SK-N-SH treated with all-trans-retinoic acid at 6 μM for 48 hours (cell line): Measurements from ENCODE around the gene C22orf15.

Source experiments
- ATAC-seq: fragments of 200-7000 bp; cut with Tn5 transposase; 3 replicates; pipeline ENCODE4 v1.9.1; 2020; ENCODE audit warnings: mild to moderate bottlenecking, moderate library complexity
- ARNTL ChIP-seq: fragments of 450-650 bp; formaldehyde crosslinking; IDR thresholded peaks from 2 replicates; pipeline ENCODE4 v1.5.0; 2020; ENCODE audit warnings: low read depth, mild to moderate bottlenecking, moderate library complexity, borderline replicate concordance
- BACH2 ChIP-seq: fragments of 250-450 bp; sonication (Bioruptor Pico); IDR thresholded peaks from 2 replicates; pipeline ENCODE4 v1.9.0; 2021; ENCODE audit warnings: mild to moderate bottlenecking, borderline replicate concordance
- CSDC2 ChIP-seq: fragments of 250-450 bp; sonication (Bioruptor Pico); IDR thresholded peaks from 2 replicates; pipeline ENCODE4 v1.5.0; 2020; ENCODE audit warnings: mild to moderate bottlenecking, moderate library complexity
- ESRRG ChIP-seq: fragments of 250-450 bp; sonication (Bioruptor Pico); IDR thresholded peaks from 2 replicates; pipeline ENCODE4 v1.6.1; 2021; ENCODE audit warnings: mild to moderate bottlenecking
- GLIS3 ChIP-seq: fragments of 250-450 bp; sonication (Bioruptor Pico); IDR thresholded peaks from 2 replicates; pipeline ENCODE4 v1.5.0; 2020; ENCODE audit warnings: mild to moderate bottlenecking, moderate library complexity
- ISL1 ChIP-seq: fragments of 250-450 bp; sonication (Bioruptor Pico); IDR thresholded peaks from 2 replicates; pipeline ENCODE4 v2.1.2; 2022; ENCODE audit warnings: mild to moderate bottlenecking, moderate library complexity
- OSR1 ChIP-seq: fragments of 250-450 bp; sonication (Bioruptor Pico); IDR thresholded peaks from 2 replicates; pipeline ENCODE4 v1.8.0; 2022; ENCODE audit warnings: moderate library complexity, mild to moderate bottlenecking, inconsistent platforms
- PPARA ChIP-seq: fragments of 250-450 bp; sonication (Bioruptor Pico); IDR thresholded peaks from 2 replicates; pipeline ENCODE4 v1.5.0; 2020; ENCODE audit warnings: mild to moderate bottlenecking, borderline replicate concordance
- RARB ChIP-seq: fragments of 250-450 bp; sonication (Bioruptor Pico); IDR thresholded peaks from 2 replicates; pipeline ENCODE4 v1.8.0; 2021; ENCODE audit warnings: mild to moderate bottlenecking, moderate library complexity
- SNAI2 ChIP-seq: fragments of 250-450 bp; sonication (Bioruptor Pico); IDR thresholded peaks from 2 replicates; pipeline ENCODE4 v1.5.0; 2020; ENCODE audit warnings: mild to moderate bottlenecking, moderate library complexity
- TCF4 ChIP-seq: fragments of 250-450 bp; sonication (Bioruptor Pico); IDR thresholded peaks from 2 replicates; pipeline ENCODE4 v1.8.0; 2021; ENCODE audit warnings: mild to moderate bottlenecking, moderate library complexity, borderline replicate concordance
- TOX ChIP-seq: fragments of 250-450 bp; sonication (Bioruptor Pico); IDR thresholded peaks from 2 replicates; pipeline ENCODE4 v1.8.0; 2021; ENCODE audit warnings: mild to moderate bottlenecking, moderate library complexity, borderline replicate concordance
- ZC3H10 ChIP-seq: fragments of 250-450 bp; sonication (Bioruptor Pico); IDR thresholded peaks from 2 replicates; pipeline ENCODE4 v1.5.1; 2021; ENCODE audit warnings: mild to moderate bottlenecking, moderate library complexity
- ZFP3 ChIP-seq: fragments of 250-450 bp; sonication (Bioruptor Pico); IDR thresholded peaks from 2 replicates; pipeline ENCODE4 v1.5.0; 2020; ENCODE audit warnings: mild to moderate bottlenecking, moderate library complexity
- ZFP30 ChIP-seq: fragments of 450-650 bp; formaldehyde crosslinking; IDR thresholded peaks from 2 replicates; pipeline ENCODE4 v1.5.0; 2022; ENCODE audit warnings: mild to moderate bottlenecking, moderate library complexity
- ZNF565 ChIP-seq: fragments of 450-650 bp; formaldehyde crosslinking; conservative IDR thresholded peaks from 2 replicates; pipeline ENCODE4 v1.5.0; 2020; ENCODE audit warnings: low read depth, mild to moderate bottlenecking, moderate library complexity
- ZNF70 ChIP-seq: fragments of 450-650 bp; formaldehyde crosslinking; IDR thresholded peaks from 2 replicates; pipeline ENCODE4 v1.5.0; 2020; ENCODE audit warnings: mild to moderate bottlenecking, moderate library complexity
- ZNF8 ChIP-seq: fragments of 450-650 bp; formaldehyde crosslinking; IDR thresholded peaks from 2 replicates; pipeline ENCODE4 v1.5.0; 2020; ENCODE audit warnings: mild to moderate bottlenecking, moderate library complexity
- TF ChIP-seq, protein P1 (sequence below): fragments of 250-450 bp; sonication (Bioruptor Pico); IDR thresholded peaks from 2 replicates; pipeline ENCODE4 v1.5.0; 2020; ENCODE audit warnings: mild to moderate bottlenecking, moderate library complexity
- TF ChIP-seq, protein P2 (sequence below): fragments of 250-450 bp; sonication (Bioruptor Pico); IDR thresholded peaks from 2 replicates; pipeline ENCODE4 v1.5.1; 2021; ENCODE audit warnings: mild to moderate bottlenecking, moderate library complexity
- TF ChIP-seq, protein P3 (sequence below): fragments of 250-450 bp; sonication (Bioruptor Pico); IDR thresholded peaks from 2 replicates; pipeline ENCODE4 v1.8.0; 2021; ENCODE audit warnings: low read depth, mild to moderate bottlenecking, moderate library complexity, borderline replicate concordance
- TF ChIP-seq, protein P4 (sequence below): fragments of 250-450 bp; sonication (Bioruptor Pico); IDR thresholded peaks from 2 replicates; pipeline ENCODE4 v1.5.1; 2020; ENCODE audit warnings: low read depth, mild to moderate bottlenecking, moderate library complexity

Gene C22orf15

DNA sequence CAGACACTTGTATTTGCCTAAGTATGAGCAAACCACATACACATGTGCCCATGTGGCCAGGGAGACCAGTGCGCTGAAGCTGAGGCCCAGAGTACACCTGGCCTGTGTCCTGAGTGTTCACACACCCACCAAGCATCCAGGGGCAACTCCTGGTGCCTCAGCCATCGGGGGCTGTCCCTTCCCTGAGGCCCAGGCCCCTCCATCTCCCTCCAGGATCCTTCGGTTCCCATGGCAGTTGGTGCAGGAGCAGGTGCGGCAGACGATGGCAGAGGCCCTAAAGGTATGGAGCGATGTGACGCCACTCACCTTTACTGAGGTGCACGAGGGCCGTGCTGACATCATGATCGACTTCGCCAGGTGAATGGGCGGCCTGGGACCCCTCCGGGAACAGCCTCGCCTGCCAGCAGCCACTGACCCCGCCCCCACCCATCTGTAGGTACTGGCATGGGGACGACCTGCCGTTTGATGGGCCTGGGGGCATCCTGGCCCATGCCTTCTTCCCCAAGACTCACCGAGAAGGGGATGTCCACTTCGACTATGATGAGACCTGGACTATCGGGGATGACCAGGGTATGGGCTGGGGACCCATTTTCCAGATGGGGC lies 17.5 kb downstream of the C22orf15 start:
- no peak for ATAC-seq
- TF ChIP-seq, protein P1, sequence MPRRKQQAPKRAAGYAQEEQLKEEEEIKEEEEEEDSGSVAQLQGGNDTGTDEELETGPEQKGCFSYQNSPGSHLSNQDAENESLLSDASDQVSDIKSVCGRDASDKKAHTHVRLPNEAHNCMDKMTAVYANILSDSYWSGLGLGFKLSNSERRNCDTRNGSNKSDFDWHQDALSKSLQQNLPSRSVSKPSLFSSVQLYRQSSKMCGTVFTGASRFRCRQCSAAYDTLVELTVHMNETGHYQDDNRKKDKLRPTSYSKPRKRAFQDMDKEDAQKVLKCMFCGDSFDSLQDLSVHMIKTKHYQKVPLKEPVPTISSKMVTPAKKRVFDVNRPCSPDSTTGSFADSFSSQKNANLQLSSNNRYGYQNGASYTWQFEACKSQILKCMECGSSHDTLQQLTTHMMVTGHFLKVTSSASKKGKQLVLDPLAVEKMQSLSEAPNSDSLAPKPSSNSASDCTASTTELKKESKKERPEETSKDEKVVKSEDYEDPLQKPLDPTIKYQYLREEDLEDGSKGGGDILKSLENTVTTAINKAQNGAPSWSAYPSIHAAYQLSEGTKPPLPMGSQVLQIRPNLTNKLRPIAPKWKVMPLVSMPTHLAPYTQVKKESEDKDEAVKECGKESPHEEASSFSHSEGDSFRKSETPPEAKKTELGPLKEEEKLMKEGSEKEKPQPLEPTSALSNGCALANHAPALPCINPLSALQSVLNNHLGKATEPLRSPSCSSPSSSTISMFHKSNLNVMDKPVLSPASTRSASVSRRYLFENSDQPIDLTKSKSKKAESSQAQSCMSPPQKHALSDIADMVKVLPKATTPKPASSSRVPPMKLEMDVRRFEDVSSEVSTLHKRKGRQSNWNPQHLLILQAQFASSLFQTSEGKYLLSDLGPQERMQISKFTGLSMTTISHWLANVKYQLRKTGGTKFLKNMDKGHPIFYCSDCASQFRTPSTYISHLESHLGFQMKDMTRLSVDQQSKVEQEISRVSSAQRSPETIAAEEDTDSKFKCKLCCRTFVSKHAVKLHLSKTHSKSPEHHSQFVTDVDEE (CRISPR knock-in tag), result no peak
- TF ChIP-seq ZC3H10 (no peak), TCF4 (CRISPR knock-in tag) (no peak), RARB (CRISPR knock-in tag) (no peak), ZNF70 (CRISPR knock-in tag) (no peak), GLIS3 (CRISPR knock-in tag) (no peak), ARNTL (CRISPR knock-in tag) (no peak), BACH2 (CRISPR knock-in tag) (no peak), ZNF565 (no peak), SNAI2 (CRISPR knock-in tag) (no peak), ZFP30 (CRISPR knock-in tag) (no peak), CSDC2 (CRISPR knock-in tag) (no peak), ZNF8 (CRISPR knock-in tag) (no peak)
- TF ChIP-seq, protein P2, sequence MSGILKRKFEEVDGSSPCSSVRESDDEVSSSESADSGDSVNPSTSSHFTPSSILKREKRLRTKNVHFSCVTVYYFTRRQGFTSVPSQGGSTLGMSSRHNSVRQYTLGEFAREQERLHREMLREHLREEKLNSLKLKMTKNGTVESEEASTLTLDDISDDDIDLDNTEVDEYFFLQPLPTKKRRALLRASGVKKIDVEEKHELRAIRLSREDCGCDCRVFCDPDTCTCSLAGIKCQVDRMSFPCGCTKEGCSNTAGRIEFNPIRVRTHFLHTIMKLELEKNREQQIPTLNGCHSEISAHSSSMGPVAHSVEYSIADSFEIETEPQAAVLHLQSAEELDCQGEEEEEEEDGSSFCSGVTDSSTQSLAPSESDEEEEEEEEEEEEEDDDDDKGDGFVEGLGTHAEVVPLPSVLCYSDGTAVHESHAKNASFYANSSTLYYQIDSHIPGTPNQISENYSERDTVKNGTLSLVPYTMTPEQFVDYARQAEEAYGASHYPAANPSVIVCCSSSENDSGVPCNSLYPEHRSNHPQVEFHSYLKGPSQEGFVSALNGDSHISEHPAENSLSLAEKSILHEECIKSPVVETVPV (CRISPR knock-in tag), result no peak

DNA sequence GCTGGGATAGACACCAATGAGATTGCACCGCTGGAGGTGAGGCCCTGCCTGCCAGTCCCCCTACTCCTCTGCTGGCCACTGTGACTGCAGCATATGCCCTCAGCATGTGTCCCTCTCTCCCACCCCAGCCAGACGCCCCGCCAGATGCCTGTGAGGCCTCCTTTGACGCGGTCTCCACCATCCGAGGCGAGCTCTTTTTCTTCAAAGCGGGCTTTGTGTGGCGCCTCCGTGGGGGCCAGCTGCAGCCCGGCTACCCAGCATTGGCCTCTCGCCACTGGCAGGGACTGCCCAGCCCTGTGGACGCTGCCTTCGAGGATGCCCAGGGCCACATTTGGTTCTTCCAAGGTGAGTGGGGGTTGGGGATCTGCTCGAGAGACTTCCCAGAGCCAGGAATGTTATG lies 18.3 kb downstream of the C22orf15 start:
- no peak for ATAC-seq
- no peak for TF ChIP-seq ZNF8 (CRISPR knock-in tag)
- TF ChIP-seq, protein P2 (CRISPR knock-in tag), result no peak
- TF ChIP-seq TOX, result no peak
- TF ChIP-seq CSDC2 (CRISPR knock-in tag), result no peak
- TF ChIP-seq ZNF565, result no peak
- TF ChIP-seq, protein P3, sequence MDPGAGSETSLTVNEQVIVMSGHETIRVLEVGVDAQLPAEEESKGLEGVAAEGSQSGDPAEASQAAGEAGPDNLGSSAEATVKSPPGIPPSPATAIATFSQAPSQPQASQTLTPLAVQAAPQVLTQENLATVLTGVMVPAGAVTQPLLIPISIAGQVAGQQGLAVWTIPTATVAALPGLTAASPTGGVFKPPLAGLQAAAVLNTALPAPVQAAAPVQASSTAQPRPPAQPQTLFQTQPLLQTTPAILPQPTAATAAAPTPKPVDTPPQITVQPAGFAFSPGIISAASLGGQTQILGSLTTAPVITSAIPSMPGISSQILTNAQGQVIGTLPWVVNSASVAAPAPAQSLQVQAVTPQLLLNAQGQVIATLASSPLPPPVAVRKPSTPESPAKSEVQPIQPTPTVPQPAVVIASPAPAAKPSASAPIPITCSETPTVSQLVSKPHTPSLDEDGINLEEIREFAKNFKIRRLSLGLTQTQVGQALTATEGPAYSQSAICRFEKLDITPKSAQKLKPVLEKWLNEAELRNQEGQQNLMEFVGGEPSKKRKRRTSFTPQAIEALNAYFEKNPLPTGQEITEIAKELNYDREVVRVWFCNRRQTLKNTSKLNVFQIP (CRISPR knock-in tag), result no peak
- no peak for TF ChIP-seq ZFP3 (CRISPR knock-in tag)
- no peak for TF ChIP-seq TCF4 (CRISPR knock-in tag)
- no peak for TF ChIP-seq ZFP30 (CRISPR knock-in tag)
- no peak for TF ChIP-seq ISL1
- no peak for TF ChIP-seq ARNTL (CRISPR knock-in tag)
- no peak for TF ChIP-seq RARB (CRISPR knock-in tag)
- no peak for TF ChIP-seq OSR1 (CRISPR knock-in tag)
- TF ChIP-seq BACH2 (CRISPR knock-in tag), result no peak
- TF ChIP-seq ESRRG (CRISPR knock-in tag), result no peak

DNA sequence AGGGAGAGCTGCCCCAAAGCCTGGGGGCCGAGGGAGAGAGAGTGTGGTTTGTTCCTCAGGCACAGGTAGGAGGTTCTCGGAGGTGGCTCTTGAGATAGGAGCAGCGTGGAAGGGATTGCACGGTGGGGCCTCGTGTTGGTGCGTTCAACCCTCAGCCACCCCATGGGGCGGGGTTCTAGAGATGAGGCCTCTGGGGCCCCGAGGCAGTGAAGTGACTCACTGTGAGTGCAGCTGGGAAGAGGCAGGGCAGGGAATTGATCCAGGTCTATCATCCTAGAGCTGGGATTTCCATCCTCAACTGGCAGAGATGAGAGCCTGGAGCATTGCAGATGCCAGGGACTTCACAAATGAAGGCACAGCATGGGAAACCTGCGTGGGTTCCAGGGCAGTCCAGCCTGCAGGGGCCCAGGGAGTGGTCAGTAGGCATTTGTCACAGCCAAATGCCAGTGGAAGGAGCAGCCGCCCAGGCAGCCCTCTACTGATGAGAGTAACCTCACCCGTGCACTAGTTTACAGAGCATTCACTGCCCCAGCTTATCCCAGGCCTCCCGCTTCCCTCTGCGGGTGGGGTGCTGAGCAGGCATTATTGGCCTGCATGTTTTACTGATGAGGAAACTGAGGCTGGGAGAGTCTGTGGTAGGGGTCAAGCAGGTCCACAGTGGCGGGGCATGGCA lies 18.9 kb downstream of the C22orf15 start:
- ATAC-seq, result peak; percentile 70
- no peak for TF ChIP-seq TCF4 (CRISPR knock-in tag)
- TF ChIP-seq ISL1, result no peak
- TF ChIP-seq ZC3H10, result no peak
- TF ChIP-seq, protein P1 (CRISPR knock-in tag), result no peak
- TF ChIP-seq BACH2 (CRISPR knock-in tag), result no peak
- TF ChIP-seq, protein P4, sequence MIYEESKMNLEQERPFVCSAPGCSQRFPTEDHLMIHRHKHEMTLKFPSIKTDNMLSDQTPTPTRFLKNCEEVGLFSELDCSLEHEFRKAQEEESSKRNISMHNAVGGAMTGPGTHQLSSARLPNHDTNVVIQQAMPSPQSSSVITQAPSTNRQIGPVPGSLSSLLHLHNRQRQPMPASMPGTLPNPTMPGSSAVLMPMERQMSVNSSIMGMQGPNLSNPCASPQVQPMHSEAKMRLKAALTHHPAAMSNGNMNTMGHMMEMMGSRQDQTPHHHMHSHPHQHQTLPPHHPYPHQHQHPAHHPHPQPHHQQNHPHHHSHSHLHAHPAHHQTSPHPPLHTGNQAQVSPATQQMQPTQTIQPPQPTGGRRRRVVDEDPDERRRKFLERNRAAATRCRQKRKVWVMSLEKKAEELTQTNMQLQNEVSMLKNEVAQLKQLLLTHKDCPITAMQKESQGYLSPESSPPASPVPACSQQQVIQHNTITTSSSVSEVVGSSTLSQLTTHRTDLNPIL (CRISPR knock-in tag), result no peak
- no peak for TF ChIP-seq RARB (CRISPR knock-in tag)
- TF ChIP-seq TOX, result no peak
- TF ChIP-seq ARNTL (CRISPR knock-in tag), result no peak
- no peak for TF ChIP-seq ZNF565
- TF ChIP-seq PPARA (CRISPR knock-in tag), result no peak
